Esophagus squamous epithelium (tissue), 5 donors: ENCODE data around the gene HIVEP1. TPM values are rescaled to one million over a fixed set of nuclear protein-coding genes. Genes with fewer than 3 reads are reported as not detected.

Experiments used
- DNase-seq: peaks from one replicate; lab custom pipeline; 2025; lab: John Stamatoyannopoulos, UW
- H3K27ac ChIP-seq, 4 donors: fragments of 200-600 bp; sonication (generic); one replicate each; pipeline ENCODE4 v1.5.1; 2016 to 2019; ENCODE audit warnings: mild to moderate bottlenecking in 1 of 4
- H3K27me3 ChIP-seq, 4 donors: fragments of 200-600 bp; sonication (generic); 1 replicate in 3 of 4; 2 replicates in 1 of 4; pipeline versions ENCODE4 v1.5.1 to v1.6.0; 2017 to 2021; ENCODE audit warnings: antibody characterized with exemption in 1 of 4
- H3K36me3 ChIP-seq, 3 donors: fragments of 200-600 bp; sonication (generic); one replicate each; pipeline ENCODE4 v1.5.1; 2016 to 2019
- H3K4me1 ChIP-seq, 3 donors: fragments of 200-600 bp; sonication (generic); one replicate each; pipeline ENCODE4 v1.5.1; 2017 to 2019
- H3K4me3 ChIP-seq, 4 donors: fragments of 200-600 bp; sonication (generic); 1 replicate in 3 of 4; 2 replicates in 1 of 4; pipeline ENCODE4 v1.5.1; 2016 to 2019; ENCODE audit warnings: mild to moderate bottlenecking in 2 of 4, moderate library complexity in 1 of 4
- H3K9me3 ChIP-seq, 3 donors: fragments of 200-600 bp; sonication (generic); one replicate each; pipeline ENCODE4 v1.5.1; 2016 to 2019
- POLR2A ChIP-seq, 4 donors: fragments of 450-650 bp; IDR thresholded peaks; one replicate each; pipeline ENCODE4 v1.6.1; 2017; ENCODE audit warnings: antibody characterized with exemption in 4 of 4, mild to moderate bottlenecking in 4 of 4, moderate library complexity in 3 of 4
- WGBS, 2 donors: methylation state at CpG; one replicate each; pipeline ENCODE4 v1.1.5; 2018; 5-methylcytosine and 5-hydroxymethylcytosine counted together
- intact Hi-C: fragments of 100-400 bp; cut with DNase I; formaldehyde crosslinking; loops from one replicate; pipeline ENCODE4 v1.15.0; 2022
- total RNA-seq, 4 donors: library from RNA; depleted of rRNA; stranded (reverse); fragments of >200 nt; gene quantifications; one replicate each; pipeline ENCODE4 v1.1.0, GENCODE V29; 2016
- TF ChIP-seq, protein P1 (sequence below), 6 experiments: fragments of 450-650 bp in 4 of 6; fragments of 200-600 bp in 2 of 6; sonication (generic) in 2 of 6; IDR thresholded peaks; one replicate each; pipeline ENCODE4 v1.5.1; 2016 to 2019; ENCODE audit warnings: antibody characterized with exemption in 6 of 6, mild to moderate bottlenecking in 4 of 6, moderate library complexity in 4 of 6
- donor health status: DM: yes; HTN: yes; CAD: no.

Gene HIVEP1
- total RNA-seq, 4 donors from 2014 or later, result 11.0 to 22.3 (median 20.7) TPM

DNA sequence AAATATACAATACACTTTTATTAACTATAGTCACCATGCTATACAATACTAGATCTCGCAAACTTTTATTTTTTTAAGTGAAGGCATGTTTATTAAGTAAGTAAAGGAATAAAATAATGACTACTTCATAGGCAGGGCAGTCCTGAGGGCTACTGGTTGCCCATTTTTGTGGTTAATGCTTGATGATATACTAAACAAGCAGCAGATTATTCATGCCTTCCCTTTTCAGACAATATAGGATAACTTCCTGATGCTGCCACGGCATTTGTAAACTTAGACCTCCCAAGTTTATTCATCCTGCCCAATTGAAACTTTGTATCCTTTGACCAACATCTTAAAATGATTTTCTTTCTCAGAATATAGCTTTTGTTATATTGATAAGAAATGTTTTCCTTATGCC lies 24.7 kb upstream of the HIVEP1 start:
- TF ChIP-seq POLR2A (IDR thresholded peaks at IDR 0.05), result no peak
- TF ChIP-seq, protein P1, sequence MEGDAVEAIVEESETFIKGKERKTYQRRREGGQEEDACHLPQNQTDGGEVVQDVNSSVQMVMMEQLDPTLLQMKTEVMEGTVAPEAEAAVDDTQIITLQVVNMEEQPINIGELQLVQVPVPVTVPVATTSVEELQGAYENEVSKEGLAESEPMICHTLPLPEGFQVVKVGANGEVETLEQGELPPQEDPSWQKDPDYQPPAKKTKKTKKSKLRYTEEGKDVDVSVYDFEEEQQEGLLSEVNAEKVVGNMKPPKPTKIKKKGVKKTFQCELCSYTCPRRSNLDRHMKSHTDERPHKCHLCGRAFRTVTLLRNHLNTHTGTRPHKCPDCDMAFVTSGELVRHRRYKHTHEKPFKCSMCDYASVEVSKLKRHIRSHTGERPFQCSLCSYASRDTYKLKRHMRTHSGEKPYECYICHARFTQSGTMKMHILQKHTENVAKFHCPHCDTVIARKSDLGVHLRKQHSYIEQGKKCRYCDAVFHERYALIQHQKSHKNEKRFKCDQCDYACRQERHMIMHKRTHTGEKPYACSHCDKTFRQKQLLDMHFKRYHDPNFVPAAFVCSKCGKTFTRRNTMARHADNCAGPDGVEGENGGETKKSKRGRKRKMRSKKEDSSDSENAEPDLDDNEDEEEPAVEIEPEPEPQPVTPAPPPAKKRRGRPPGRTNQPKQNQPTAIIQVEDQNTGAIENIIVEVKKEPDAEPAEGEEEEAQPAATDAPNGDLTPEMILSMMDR (IDR thresholded peaks at IDR 0.05), result no peak
- no peaks in the 10 kb centered on the region for H3K9me3 ChIP-seq
- H3K4me3 ChIP-seq, result no peak overlapping the region
- no peaks in the 10 kb centered on the region for H3K36me3 ChIP-seq
- no peak for DNase-seq
- no peak overlapping the region for H3K27ac ChIP-seq
- intact Hi-C loops, result no loop called here
- peaks cover 0 to 4% (median 0%) of the 10 kb centered on the region in 3 donors for H3K4me1 ChIP-seq
- no peaks in the 10 kb centered on the region for H3K27me3 ChIP-seq
- WGBS, 2 donors, result 54 to 92% methylated on average over 2 of the region's 2 CpGs

DNA sequence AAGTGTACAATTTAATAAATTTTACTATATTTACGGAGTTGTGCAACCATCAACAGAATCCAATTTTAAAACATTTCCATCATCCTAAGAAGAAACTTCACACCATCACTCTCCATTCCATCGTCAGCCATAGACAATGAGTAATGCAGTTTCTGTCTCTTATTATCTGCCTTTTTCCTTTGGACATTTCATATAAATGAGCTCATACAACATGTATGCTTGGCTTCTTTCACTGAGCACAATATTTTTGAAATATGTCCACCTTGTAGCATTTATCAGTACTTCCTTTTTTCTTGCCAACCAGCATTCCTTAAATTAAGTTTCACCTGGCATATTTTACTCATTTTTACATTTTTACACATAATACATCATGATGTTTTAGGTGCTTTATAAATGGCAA lies 22.7 kb upstream of the HIVEP1 start:
- Histone ChIP-seq H3K9me3 (no peaks in the 10 kb centered on the region), H3K27ac (no peak overlapping the region), H3K36me3 (no peaks in the 10 kb centered on the region), H3K4me1 (no peaks in the 10 kb centered on the region), H3K4me3 (no peak overlapping the region), H3K27me3 (no peaks in the 10 kb centered on the region)
- intact Hi-C loops, result no loop called here
- no peak for DNase-seq
- TF ChIP-seq, protein P1 (IDR thresholded peaks at IDR 0.05), result no peak
- TF ChIP-seq POLR2A (IDR thresholded peaks at IDR 0.05), result no peak
- WGBS, 2 donors, result 85 to 91% methylated on average over 2 of the region's 2 CpGs

DNA sequence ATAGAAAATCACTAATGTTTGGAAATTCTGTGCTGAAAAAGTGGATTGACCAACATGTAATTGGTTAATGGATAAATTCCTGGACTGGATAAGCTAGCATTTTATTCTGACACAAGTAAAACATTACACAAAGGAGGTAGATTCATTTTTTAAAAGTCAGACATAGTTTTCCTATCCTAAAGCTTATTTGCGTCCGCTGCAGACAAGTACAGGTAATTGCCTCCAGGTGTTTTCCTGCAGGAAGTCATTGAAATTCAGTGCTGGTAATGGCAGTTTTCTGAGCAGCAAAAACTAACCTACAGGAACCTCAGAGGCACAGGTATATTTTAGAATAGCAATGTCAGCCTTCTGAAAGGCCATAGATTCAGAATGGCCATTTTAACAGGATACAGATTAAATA lies 20.0 kb upstream of the HIVEP1 start:
- WGBS, 2 donors, result 72 to 82% methylated on average over 2 of the region's 2 CpGs
- no peaks in the 10 kb centered on the region for H3K27me3 ChIP-seq
- TF ChIP-seq, protein P1 (IDR thresholded peaks at IDR 0.05), result no peak
- no peak for TF ChIP-seq POLR2A (IDR thresholded peaks at IDR 0.05)
- intact Hi-C loops, result no loop called here
- no peaks in the 10 kb centered on the region for H3K36me3 ChIP-seq
- H3K9me3 ChIP-seq, result no peaks in the 10 kb centered on the region
- DNase-seq, result no peak
- H3K27ac ChIP-seq, result no peak overlapping the region
- H3K4me1 ChIP-seq, result no peaks in the 10 kb centered on the region
- H3K4me3 ChIP-seq, result no peak overlapping the region

DNA sequence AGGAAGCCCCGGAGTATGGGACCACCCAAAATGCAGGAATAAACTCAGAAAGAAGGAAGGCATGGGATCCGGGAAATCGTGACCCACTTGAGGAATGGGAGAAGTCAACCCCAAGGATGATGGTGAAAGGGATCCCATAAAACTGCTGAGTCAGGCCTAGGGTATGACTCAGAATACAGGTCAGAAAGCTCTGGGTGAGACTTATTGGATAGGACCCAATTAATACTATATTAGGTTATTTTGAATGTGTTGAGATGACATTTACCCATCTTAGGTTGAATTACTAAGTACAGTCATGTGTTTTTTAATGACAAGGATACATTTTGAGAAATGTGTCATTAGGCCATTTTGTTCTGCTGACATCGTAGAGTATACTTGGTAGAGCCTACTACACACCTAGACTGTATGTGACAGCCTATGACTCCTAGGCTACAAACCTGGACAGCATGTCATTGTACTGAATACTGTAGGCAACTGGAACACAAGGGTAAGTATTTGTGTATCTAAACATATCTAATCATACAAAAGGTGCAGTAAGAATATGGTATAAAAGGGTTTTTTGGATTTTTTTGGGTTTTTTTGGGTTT lies 17.1 kb upstream of the HIVEP1 start:
- no peak overlapping the region for H3K27ac ChIP-seq
- H3K36me3 ChIP-seq, result no peaks in the 10 kb centered on the region
- H3K4me1 ChIP-seq, result no peaks in the 10 kb centered on the region
- no peak overlapping the region for H3K4me3 ChIP-seq
- DNase-seq, result no peak
- H3K27me3 ChIP-seq, result no peaks in the 10 kb centered on the region
- no peaks in the 10 kb centered on the region for H3K9me3 ChIP-seq
- intact Hi-C loops, result no loop called here
- TF ChIP-seq, protein P1 (IDR thresholded peaks at IDR 0.05), result no peak
- TF ChIP-seq POLR2A (IDR thresholded peaks at IDR 0.05), result no peak
- 89 to 99% methylated on average over 4 of the region's 4 CpGs for WGBS, 2 donors

DNA sequence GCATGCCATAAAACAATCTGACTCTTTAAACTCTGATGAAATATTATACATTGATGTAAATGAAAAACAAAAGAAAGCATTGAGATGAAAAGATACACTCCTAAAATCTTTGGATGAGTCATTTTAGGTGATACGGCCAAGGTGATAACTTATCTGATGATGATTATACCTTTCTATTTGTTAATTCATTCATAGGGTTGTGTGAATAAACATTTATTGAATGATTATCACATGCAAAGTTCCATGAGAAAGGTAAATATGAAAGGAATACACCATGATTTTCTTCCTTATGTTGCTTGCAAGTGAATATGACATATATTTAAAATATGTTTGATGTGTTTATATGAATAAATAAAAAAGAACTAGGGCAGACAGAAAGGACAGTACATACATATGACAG lies 15.4 kb upstream of the HIVEP1 start:
- Histone ChIP-seq H3K4me1 (no peaks in the 10 kb centered on the region), H3K27me3 (no peaks in the 10 kb centered on the region), H3K4me3 (no peak overlapping the region), H3K27ac (no peak overlapping the region), H3K9me3 (no peaks in the 10 kb centered on the region), H3K36me3 (no peaks in the 10 kb centered on the region)
- intact Hi-C loops, result no loop called here
- whole genome bisulfite sequencing, 2 donors, result 57 to 69% methylated on average over 1 of the region's 1 CpG
- TF ChIP-seq, protein P1 (IDR thresholded peaks at IDR 0.05), result no peak
- no peak for TF ChIP-seq POLR2A (IDR thresholded peaks at IDR 0.05)
- no peak for DNase-seq
